Neural progenitor cell (in vitro differentiated cells): Measurements from ENCODE around the gene FBXL14.

Source experiments
- EZH2 ChIP-seq: fragments of 200-600 bp; sonication (generic); IDR thresholded peaks from 2 replicates; pipeline ENCODE4 v1.6.1; 2017; ENCODE audit warnings: antibody characterized with exemption, mild to moderate bottlenecking, moderate library complexity
- EZH2phosphoT487 ChIP-seq: fragments of 200-600 bp; sonication (generic); IDR thresholded peaks from 2 replicates; pipeline ENCODE4 v1.6.1; 2017; ENCODE audit warnings: antibody characterized with exemption
- TF ChIP-seq, protein P1 (sequence below): fragments of 200-600 bp; sonication (generic); IDR thresholded peaks from 2 replicates; pipeline ENCODE4 v1.5.1; 2017; ENCODE audit warnings: antibody characterized with exemption, mild to moderate bottlenecking

DNA sequence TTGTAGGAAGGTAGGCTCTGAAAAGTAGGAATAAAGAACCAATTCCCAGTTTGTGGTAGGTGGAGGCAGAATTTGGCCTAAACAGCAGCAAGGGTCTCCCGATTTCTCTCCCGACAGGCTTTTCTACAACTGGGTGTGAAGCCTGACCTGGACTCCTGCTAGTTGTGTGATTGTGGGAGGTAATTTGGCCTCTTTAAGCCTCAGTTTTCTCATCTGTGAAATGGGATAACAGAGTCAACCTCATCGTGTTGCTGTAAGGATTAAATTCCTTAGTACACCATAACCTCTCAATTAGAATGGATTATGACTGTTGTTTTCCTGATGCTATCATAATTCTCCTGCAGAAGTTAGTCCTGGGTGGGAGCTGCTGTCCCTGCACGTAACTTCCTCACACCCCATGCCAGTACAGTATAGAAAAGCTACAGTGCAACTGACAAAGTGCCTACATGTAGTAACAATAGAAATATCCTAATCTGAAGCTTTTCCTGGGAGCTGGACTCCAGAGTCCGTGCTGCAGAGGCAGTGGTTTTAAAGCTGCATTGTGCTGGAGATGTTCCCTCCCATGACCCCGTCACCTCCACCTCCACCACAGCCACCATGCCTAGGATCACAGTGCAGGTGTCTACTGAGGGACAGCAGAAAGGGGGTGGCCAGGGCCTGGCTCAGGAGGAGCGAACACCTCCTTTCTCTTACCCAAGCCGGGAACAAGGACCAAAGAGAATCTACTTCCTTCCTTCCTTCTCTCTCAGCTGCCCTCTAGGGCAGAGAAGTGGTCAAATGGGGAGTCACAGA lies 76.5 kb downstream of the FBXL14 start:
- TF ChIP-seq EZH2phosphoT487 (no peak), EZH2 (no peak)
- TF ChIP-seq, protein P1, sequence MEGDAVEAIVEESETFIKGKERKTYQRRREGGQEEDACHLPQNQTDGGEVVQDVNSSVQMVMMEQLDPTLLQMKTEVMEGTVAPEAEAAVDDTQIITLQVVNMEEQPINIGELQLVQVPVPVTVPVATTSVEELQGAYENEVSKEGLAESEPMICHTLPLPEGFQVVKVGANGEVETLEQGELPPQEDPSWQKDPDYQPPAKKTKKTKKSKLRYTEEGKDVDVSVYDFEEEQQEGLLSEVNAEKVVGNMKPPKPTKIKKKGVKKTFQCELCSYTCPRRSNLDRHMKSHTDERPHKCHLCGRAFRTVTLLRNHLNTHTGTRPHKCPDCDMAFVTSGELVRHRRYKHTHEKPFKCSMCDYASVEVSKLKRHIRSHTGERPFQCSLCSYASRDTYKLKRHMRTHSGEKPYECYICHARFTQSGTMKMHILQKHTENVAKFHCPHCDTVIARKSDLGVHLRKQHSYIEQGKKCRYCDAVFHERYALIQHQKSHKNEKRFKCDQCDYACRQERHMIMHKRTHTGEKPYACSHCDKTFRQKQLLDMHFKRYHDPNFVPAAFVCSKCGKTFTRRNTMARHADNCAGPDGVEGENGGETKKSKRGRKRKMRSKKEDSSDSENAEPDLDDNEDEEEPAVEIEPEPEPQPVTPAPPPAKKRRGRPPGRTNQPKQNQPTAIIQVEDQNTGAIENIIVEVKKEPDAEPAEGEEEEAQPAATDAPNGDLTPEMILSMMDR = no peak
